GM12801 (cell line): ENCODE results near the gene DDX10.

ENCODE experiments used
- TF ChIP-seq, protein P1 (sequence below): IDR thresholded peaks from one replicate; pipeline ENCODE4 v1.5.1; 2011; ENCODE audit warnings: control low read depth; ENCODE audit not compliant: insufficient read length; ENCODE audit errors: extremely low read depth

Gene DDX10

DNA sequence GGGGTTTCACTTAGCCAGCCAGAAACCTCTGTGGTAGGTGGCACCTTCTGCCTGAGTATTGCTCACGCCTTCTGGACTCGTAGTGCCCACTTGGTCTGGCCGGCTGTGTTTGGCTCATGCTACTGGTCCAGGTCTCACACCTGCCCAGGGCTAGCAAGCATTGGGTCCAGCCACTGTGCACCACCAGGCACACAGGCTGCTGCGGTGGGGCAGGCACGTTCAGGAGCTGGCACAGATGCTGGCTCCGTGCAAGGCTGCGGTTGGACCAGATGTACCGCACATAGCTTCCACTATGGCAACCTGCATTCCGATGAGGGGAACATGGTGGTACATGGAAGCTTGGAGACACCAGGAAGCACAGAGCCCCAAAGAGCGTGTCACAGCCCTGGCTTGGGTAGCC is 36.5 kb upstream of the DDX10 start:
- TF ChIP-seq, protein P1, sequence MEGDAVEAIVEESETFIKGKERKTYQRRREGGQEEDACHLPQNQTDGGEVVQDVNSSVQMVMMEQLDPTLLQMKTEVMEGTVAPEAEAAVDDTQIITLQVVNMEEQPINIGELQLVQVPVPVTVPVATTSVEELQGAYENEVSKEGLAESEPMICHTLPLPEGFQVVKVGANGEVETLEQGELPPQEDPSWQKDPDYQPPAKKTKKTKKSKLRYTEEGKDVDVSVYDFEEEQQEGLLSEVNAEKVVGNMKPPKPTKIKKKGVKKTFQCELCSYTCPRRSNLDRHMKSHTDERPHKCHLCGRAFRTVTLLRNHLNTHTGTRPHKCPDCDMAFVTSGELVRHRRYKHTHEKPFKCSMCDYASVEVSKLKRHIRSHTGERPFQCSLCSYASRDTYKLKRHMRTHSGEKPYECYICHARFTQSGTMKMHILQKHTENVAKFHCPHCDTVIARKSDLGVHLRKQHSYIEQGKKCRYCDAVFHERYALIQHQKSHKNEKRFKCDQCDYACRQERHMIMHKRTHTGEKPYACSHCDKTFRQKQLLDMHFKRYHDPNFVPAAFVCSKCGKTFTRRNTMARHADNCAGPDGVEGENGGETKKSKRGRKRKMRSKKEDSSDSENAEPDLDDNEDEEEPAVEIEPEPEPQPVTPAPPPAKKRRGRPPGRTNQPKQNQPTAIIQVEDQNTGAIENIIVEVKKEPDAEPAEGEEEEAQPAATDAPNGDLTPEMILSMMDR = no peak

DNA sequence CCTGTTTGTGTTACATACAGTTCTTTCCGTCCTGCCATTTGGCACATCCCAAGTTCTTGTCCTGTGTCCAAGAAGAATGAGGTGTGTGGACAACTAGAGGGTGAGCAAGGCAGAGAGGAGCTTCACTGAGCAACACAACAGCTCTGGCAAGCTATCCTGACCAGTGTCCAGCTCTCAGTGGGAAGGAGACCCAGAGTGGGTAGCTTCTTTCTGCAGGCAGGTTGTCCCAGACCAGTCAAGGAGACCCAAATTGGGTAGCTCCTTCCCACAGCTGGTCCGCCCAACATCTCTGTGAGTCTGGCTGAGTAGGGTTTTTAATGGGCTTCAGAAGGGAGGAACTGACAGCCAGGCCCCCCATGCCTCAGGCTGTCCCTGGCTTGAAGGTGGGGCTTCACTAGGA is 36.1 kb upstream of the DDX10 start:
- TF ChIP-seq, protein P1 = no peak

DNA sequence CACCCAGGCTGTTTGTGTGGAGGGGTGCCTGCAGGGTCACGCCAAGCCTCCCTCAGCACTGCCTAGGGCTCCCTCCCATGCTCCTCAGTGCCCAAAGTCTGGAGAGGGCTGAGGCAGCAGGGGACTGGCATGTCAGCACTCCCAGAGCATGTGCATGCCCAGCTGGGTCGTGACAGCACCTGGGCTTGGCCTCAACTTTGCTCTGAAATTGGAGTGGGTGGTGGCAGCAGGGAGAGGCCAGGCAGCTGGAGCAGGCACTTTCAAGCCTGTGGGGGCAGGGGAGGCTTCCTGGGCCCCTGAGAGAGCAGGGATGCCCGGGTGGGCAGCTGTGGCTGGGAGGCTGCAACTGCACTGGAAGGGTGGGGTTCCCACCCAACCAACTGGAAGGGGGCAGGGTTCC is 35.6 kb upstream of the DDX10 start:
- TF ChIP-seq, protein P1 = no peak

DNA sequence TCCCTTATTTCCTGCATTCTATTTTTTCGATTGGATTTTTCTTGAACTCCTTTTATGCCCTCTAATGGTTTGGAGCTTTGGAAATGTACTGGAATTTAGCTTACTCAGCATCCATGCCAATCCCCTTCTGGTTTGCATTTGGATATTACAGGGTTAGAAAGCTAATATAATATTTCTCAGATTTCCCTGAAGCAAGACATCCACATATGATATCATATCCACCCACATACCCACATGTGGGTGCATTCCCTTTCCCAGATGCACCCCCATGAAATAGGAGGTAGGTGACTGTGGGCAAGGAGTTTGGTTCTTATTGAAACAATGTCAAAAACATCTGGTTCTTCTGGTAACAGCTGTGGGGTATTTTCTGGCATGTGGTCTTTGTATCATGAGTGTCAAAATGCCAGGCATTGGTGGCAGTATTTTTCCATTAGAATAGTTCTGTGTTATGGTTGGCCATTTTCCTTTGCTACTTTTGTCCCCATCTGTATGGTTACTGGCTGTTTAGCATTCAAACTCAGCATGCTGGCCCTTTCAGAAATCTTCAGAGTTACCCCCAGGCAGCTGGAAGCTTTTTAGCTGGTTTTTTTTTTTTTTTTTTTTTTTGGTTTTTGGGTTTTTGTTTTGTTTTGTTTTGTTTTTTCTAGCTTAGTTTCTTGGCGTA is 32.7 kb upstream of the DDX10 start:
- TF ChIP-seq, protein P1 = no peak

DNA sequence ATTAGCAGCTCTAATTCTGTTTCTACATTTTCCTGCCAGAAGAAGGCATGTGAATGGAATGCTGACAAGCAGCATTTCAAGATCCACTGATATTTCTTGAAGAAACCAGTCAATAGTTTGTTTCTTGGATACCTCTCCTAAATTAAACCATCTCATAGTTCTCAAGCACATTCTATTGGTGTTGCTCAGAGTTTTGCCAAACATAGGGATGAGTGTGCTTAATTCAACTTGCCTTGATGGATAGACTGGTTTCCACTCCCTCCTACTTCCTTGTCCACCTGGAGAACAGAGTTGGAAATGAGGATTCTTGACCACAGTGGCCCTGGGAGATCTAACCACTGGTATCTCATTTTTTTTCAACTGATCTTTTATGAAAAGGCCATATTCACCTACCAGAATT is 29.8 kb upstream of the DDX10 start:
- TF ChIP-seq, protein P1 = no peak

DNA sequence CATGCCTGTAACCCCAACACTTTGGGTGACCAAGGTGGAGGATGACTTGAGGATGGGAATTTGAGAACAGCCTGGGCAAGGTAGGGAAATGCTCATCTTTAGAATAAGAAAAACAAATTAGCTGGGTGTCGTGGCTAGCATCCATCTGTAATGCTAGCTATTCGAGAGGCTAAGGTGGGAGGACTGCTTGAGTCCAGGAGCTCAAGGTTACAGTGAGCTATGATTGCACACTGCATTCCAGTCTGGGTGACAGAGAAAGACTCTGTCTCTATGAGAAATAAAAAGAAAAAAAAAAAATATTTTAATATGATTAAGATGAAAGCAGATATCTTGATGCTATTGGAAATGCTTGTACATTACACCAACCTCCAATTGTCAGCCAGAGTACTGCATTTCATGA is 28.6 kb upstream of the DDX10 start:
- TF ChIP-seq, protein P1 = no peak

DNA sequence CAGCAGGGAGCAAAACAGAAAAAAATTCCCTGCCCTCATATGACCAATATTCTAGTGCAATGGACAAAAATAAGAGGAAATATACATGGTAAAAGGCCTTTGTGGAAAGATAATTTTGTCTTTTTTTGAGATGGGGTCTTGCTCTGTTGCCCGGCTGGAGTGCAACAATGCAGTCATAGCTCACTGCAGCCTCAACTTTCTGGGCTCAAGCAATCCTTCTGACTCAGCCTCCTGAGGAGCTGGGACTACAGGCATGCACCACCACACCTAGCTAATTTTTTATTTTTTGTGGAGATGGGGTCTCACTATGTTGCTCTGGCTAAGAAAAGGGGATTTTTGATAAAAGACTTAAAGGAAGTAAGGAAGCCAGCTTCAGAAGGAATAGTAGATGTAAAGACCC is 25.7 kb upstream of the DDX10 start:
- TF ChIP-seq, protein P1 = no peak

DNA sequence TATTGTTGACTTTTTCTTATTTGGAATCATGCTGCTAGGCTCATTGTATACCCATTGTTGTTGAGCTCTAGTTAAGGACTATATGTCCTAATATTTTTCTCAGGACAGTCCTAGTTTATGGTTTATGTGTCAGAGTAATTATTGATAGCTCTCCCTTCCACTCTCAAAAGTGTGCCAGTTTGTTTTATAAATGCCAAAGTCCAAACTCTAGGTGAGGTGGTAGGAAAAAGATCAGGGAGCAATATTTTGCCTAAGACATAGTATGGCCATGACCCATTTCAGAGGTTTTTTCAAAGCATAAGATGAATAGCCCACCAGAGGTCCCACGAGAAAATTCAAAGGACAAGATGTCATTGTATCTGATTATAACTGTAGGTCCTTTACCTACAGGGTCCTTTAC is 20.9 kb upstream of the DDX10 start:
- TF ChIP-seq, protein P1 = no peak
